A549 (cell line): ENCODE data around the gene TOR1B. TPM values are rescaled to one million over a fixed set of nuclear protein-coding genes. Genes with fewer than 3 reads are reported as not detected.
A peak's percentile ranks its signal among the peaks of the same experiment; 100 is the strongest.

Experiments
- CBX2 ChIP-seq: fragments of 200-600 bp; sonication (generic); IDR thresholded peaks from 2 replicates; pipeline ENCODE4 v1.6.1; 2016; ENCODE audit warnings: low read depth, mild to moderate bottlenecking, borderline replicate concordance
- CBX8 ChIP-seq: fragments of 200-600 bp; sonication (generic); IDR thresholded peaks from 2 replicates; pipeline ENCODE4 v1.6.1; 2016
- CHD4 ChIP-seq: fragments of 200-600 bp; sonication (generic); IDR thresholded peaks from 2 replicates; pipeline ENCODE4 v1.6.1; 2016; ENCODE audit warnings: antibody characterized with exemption, mild to moderate bottlenecking, borderline replicate concordance
- E2F6 ChIP-seq: IDR thresholded peaks from 2 replicates; pipeline ENCODE4 v1.6.1; 2012; ENCODE audit warnings: low read depth, borderline replicate concordance
- EHF ChIP-seq: fragments of 250-450 bp; sonication (Bioruptor Pico); IDR thresholded peaks from 2 replicates; pipeline ENCODE4 v1.5.0; 2020; ENCODE audit warnings: mild to moderate bottlenecking
- ELK1 ChIP-seq: fragments of 150-350 bp; IDR thresholded peaks from 2 replicates; pipeline ENCODE4 v1.6.1; 2014; ENCODE audit warnings: low read depth, mild to moderate bottlenecking, low read length
- ESRRA ChIP-seq: fragments of 150-350 bp; IDR thresholded peaks from 2 replicates; pipeline ENCODE4 v1.6.1; 2014; ENCODE audit warnings: mild to moderate bottlenecking, low read length, borderline replicate concordance
- FOSB ChIP-seq: fragments of 250-450 bp; sonication (Bioruptor Pico); IDR thresholded peaks from 2 replicates; pipeline ENCODE4 v1.5.0; 2020; ENCODE audit warnings: mild to moderate bottlenecking, moderate library complexity
- FOSL2 ChIP-seq, 2 experiments: fragments of 450-650 bp in 1 of 2; fragments of >200 bp in 1 of 2; sonication (Bioruptor Twin) in 1 of 2; formaldehyde crosslinking; IDR thresholded peaks; 2 replicates each; pipeline versions ENCODE4 v1.5.0 to v1.6.1; 2016 to 2020; ENCODE audit warnings: mild to moderate bottlenecking in 1 of 2, moderate library complexity in 1 of 2
- FOXS1 ChIP-seq: fragments of 250-450 bp; sonication (Bioruptor Pico); IDR thresholded peaks from 2 replicates; pipeline ENCODE4 v1.5.0; 2020; ENCODE audit warnings: mild to moderate bottlenecking, moderate library complexity
- GATA3 ChIP-seq: IDR thresholded peaks from 2 replicates; pipeline ENCODE4 v1.6.1; 2012; ENCODE audit warnings: borderline replicate concordance
- HEYL ChIP-seq: fragments of 250-450 bp; sonication (Bioruptor Pico); IDR thresholded peaks from 2 replicates; pipeline ENCODE4 v1.8.0; 2021; ENCODE audit warnings: mild to moderate bottlenecking, moderate library complexity
- HOXB5 ChIP-seq: fragments of 250-450 bp; sonication (Bioruptor Pico); IDR thresholded peaks from 2 replicates; pipeline ENCODE4 v1.5.0; 2020; ENCODE audit warnings: mild to moderate bottlenecking, moderate library complexity
- JUN ChIP-seq, 2 experiments: fragments of >200 bp; sonication (Bioruptor Twin); formaldehyde crosslinking; IDR thresholded peaks; 2 replicates in 1 of 2; 3 replicates in 1 of 2; pipeline ENCODE4 v1.6.1; 2016 to 2017
- JUNB ChIP-seq: fragments of >200 bp; sonication (Bioruptor Twin); formaldehyde crosslinking; IDR thresholded peaks from 2 replicates; pipeline ENCODE4 v1.6.1; 2016
- MAX ChIP-seq: IDR thresholded peaks from 2 replicates; pipeline ENCODE4 v1.6.1; 2012
- NPAS2 ChIP-seq: fragments of 250-450 bp; sonication (Bioruptor Pico); IDR thresholded peaks from 2 replicates; pipeline ENCODE4 v1.8.0; 2022; ENCODE audit warnings: mild to moderate bottlenecking, moderate library complexity, borderline replicate concordance
- NR3C1 ChIP-seq: fragments of >200 bp; sonication (Bioruptor Twin); formaldehyde crosslinking; IDR thresholded peaks from 3 replicates; pipeline ENCODE4 v1.6.1; 2017
- POLR2A ChIP-seq: IDR thresholded peaks from 2 replicates; pipeline ENCODE4 v1.6.1; 2012; ENCODE audit warnings: mild to moderate bottlenecking, low read length
- REST ChIP-seq: fragments of 200-600 bp; sonication (generic); IDR thresholded peaks from 2 replicates; pipeline ENCODE4 v1.6.1; 2016; ENCODE audit warnings: antibody characterized with exemption, mild to moderate bottlenecking, moderate library complexity
- USF2 ChIP-seq: fragments of 450-650 bp; IDR thresholded peaks from 2 replicates; pipeline ENCODE4 v1.6.1; 2014; ENCODE audit warnings: antibody characterized with exemption
- ZFP36 ChIP-seq: fragments of 450-650 bp; IDR thresholded peaks from 2 replicates; pipeline ENCODE4 v1.6.1; 2014; ENCODE audit warnings: borderline replicate concordance; ENCODE audit not compliant: partially characterized antibody
- polyA plus RNA-seq, 4 experiments: library from polyadenylated mRNA; depleted of rRNA in 3 of 4; stranded (reverse); fragments of >200 nt; fragmentation: RNase III in 1 of 4; extraction: RNeasy Plus Mini Kit Qiagen cat#74134 plus additional on column Dnase treatment in 1 of 4; gene quantifications; 2 replicates in 3 of 4; 3 replicates in 1 of 4; pipeline ENCODE4 v1.2.3, GENCODE V29; 2011 to 2017

Gene TOR1B
- polyA plus RNA-seq, 2 of the 4 experiments (the other 2 are of a cell fraction): 24.9 to 32.4 TPM

GRCh38 chr9:129773262-129774048 is 29.5 kb upstream of the TOR1B start (continued):
- TF ChIP-seq USF2 (0 out of 2 replicates have a peak, but pooled peaks have one; percentile 24), GATA3 (peak; percentile 79), CBX2 (no peak), NPAS2 (CRISPR knock-in tag) (no peak), REST (no peak), E2F6 (no peak), HEYL (CRISPR knock-in tag) (no peak), JUNB (peak; percentile 63; the same call in 1 of the 2 replicates), FOXS1 (CRISPR knock-in tag) (no peak), FOSB (CRISPR knock-in tag) (no peak), NR3C1 (no peak), EHF (CRISPR knock-in tag) (peak; percentile 77), FOSL2 (IDR thresholded peaks at IDR 0.05) (no peak), FOSL2 (CRISPR knock-in tag; IDR thresholded peaks at IDR 0.05) (peak; percentile 64), CHD4 (no peak), ELK1 (no peak), MAX (peak; percentile 68), HOXB5 (CRISPR knock-in tag) (no peak; the same call in 1 of the 2 replicates), POLR2A (no peak), ZFP36 (no peak), JUN (IDR thresholded peaks at IDR 0.05) (peak; percentile 76 to 77; a peak in 4 of 5 replicates), ESRRA (peak; percentile 67; the same call in 1 of the 2 replicates), CBX8 (no peak)
